ENCODE data around the gene ADGRG4.

GRCh38 chrX:136271300-136271699 lies 29.5 kb upstream of the ADGRG4 start:
- TF ChIP-seq CTCF (IDR thresholded peaks at IDR 0.05) (no peak), POLR2A (IDR thresholded peaks at IDR 0.05) (no peak), POLR2AphosphoS5 (IDR thresholded peaks at IDR 0.05) (no peak)

All from suprapubic skin (tissue), 4 donors.